HG03039 (cell line): ENCODE measurements around the gene SDF4.

Source experiments
- ATAC-seq: cut with Tn5 transposase; IDR thresholded peaks from one replicate; pipeline ENCODE4 v1.9.1; 2021; ENCODE audit warnings: mild to moderate bottlenecking, moderate library complexity; ENCODE audit not compliant: unreplicated experiment

The SDF4 gene

DNA sequence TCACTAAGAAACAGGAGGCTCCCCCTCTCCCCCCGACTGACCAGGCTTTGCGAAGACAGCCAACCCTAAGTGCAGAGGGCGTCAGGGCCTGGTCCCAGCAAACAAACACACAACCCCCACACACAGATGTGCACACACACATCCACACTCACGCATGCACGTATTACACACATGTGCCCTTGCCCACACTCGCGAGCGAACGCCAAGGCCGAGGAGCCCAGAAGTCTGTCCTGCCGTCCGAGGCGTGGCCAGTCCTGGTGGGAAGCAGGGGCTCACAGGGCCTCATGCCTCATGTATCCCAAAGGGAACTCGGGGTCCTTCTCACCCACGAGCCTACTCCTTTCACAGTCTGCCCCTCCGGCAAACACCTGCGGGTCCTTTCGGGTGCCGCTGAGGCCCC is 2.0 kb downstream of the SDF4 start:
- ATAC-seq = no peak

DNA sequence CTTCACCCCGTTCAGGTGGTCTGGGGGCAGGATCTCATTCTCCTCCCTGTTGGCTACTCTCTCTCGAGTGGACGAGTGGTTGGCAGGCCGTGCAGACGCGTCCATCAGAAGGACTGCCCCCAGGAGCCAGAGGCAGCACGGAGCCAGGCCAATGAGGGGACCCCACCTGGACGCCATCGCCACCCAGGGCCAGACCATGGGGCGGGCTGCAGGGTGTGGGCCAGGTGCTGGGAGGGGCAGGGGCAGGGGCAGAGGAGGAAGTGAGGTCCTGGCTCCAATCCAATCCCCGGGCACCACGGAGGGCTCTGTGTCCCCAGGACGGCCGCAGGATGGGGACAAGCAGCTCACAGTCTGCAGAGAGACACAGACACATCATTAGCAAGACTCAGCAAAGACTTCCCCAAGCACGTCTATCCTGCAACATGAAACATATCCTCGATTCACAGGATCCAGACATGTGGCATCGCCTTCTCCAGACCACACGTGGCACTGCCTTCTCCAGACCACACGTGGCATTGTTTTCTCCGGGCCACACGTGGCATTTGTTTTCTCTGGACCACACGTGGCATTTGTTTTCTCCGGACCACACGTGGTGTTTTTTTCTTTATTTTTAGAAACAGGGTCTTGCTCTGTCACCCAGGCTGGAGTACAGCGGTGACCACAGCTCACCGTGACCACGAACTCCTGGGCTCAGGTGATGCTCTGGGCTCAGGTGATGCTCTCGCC is 3.0 kb downstream of the SDF4 start:
- no peak for ATAC-seq

DNA sequence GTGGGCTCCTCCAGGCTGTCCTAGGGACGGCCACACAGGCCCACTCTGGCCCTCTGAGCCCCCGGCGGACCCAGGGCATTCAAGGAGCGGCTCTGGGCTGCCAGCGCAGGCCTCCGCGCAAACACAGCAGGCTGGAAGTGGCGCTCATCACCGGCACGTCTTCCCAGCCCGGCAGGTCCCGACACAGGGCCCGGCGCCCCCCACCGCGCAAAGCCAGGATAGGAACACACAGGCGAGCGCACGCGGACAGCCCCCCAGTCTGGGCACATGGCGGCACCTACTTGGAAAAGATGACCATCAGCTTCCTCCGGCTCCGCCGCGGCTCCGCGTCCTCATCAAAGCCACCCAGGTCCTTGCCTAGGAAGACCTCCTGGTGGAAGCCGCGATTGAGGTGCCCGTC is 3.6 kb downstream of the SDF4 start:
- ATAC-seq = no peak

DNA sequence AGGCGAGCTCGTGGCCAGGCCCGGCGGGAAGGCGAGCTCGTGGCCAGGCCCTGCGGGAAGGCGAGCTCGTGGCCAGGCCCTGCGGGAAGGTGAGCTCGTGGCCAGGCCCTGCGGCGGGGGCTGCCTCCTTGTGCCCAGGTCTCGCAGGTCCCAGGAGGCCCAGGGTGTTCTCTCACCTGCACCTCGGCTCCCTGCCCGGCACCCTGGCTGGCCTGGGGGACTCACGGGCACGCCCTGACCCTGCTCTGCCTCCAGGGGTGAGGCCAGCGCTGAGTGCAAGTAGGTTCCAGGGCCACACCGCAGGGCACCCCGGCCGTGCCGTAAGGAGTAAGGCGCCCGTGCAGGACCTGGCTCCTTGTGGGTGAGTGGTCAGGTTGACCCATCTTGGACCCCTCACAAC is 4.4 kb downstream of the SDF4 start:
- no peak for ATAC-seq

DNA sequence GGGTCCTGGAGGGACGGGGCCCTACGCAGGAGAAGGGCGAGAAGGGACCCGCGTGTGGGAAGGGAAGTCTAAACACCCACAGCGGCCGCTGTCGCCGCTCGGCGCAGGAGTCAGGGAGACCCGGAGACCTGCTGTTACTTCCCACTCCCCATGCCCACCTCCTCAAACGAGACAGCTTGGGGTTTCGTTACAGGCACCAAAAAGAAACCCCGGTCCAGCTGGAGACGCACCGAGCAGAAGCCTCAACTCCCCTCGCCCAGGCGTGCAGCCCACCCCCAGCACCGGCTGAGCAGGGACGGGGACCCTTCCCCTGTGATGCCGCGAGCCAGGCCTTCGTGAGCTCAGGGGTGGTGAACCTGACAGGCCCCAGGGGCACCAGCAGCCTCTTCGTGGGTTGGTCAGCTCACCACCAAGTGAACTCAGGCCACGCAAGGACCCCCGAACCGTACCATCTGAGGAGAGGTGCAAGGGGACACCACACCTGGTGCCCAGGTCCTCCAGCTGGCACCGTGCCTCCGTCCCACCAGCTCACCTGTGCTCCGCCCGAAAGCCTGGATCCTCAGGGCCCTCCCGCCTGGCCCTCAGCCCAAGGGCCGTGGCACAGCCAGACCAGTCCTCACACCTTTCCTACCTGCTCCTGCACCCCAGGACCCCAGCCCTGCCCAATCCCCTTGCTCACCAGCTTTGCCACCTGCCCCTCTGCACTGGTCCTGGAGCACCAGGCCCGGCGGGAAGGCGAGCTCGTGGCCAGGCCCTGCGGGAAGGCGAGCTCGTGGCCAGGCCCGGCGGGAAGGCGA is 5.0 kb downstream of the SDF4 start:
- ATAC-seq = no peak

DNA sequence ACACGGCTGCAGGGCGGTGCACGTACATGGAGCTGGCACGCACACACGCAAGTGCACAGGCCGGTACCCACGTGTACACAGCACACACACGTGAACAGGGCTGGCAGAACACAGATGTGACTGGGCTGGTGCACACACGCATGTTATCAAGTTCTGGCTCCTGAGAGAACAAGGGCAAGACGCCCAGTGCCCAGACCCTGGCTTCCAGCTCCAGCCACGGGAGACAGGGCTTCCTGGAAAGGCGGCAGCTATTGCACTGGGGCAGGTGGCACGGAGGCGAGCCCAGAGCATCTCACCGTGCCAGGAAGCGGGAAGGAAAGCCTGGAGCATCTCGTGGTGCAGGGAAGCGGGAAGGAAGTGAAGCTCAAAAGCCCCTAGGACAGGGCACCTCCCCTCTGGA is 5.9 kb downstream of the SDF4 start:
- ATAC-seq = no peak

DNA sequence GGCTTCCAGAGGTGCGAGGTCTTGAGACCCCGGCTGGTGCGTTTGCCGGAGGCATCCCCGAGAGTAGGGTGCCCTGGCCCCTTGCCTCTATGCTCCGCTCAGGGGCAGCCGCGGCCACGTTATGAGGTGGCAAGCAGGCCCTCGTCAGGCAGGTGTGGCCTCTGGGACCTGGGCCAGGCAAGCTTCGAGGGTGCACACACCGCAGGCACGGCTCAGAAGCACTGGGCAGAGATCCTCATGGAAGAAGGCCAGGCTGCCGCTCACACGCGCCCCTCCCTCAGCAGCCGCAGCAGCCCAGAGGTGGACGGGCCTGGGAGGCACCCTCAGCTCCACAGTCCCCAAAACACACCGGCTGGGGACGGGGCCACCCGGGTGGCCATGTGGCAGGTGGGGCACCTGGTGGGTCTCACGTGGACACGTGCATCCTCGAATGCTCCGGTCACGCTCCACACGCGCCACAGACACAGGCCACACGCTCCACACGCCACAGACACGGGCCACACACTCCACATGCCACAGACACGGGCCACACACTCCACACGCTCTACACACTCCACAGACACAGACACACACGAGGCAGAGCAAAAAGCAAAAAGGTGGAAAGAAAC is 6.5 kb downstream of the SDF4 start:
- ATAC-seq = no peak

DNA sequence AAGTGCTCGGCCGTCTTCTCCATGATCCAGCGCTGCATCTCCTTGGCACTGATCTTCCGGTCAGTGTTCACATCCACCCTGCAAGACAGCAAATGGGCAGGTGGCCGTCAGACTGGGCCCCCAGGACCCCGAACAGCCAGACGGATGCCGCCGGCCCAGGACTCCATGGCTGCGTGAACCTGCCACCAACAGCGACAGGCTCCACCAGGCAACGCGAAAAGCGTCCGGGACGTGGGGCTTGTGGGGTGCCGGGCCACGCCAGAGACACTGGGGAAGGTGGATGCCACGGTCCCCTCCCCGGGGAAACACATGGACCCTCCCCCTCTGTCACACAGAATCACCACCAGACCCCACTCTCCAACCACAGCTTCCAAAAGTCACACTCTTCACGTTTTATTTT is 7.9 kb downstream of the SDF4 start:
- ATAC-seq = no peak

DNA sequence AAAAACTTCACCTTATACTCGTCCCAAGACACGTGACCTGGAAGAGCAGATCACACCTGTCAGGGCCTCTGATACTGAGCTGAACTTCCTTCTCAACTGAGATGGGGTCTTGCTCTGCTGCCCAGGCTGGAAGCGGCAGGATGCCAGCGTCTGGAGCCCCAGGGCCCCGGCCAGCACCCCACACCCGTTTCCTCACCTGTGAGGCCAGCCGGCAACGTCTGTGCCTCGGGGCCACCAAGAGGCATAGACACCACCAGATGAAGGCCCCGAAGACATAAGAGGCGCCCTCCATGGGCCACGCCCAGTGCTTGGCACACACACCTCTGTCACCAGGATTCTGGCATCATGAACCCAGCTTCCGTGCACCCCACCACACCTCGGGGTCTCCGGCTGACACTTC is 8.5 kb downstream of the SDF4 start:
- ATAC-seq = no peak

DNA sequence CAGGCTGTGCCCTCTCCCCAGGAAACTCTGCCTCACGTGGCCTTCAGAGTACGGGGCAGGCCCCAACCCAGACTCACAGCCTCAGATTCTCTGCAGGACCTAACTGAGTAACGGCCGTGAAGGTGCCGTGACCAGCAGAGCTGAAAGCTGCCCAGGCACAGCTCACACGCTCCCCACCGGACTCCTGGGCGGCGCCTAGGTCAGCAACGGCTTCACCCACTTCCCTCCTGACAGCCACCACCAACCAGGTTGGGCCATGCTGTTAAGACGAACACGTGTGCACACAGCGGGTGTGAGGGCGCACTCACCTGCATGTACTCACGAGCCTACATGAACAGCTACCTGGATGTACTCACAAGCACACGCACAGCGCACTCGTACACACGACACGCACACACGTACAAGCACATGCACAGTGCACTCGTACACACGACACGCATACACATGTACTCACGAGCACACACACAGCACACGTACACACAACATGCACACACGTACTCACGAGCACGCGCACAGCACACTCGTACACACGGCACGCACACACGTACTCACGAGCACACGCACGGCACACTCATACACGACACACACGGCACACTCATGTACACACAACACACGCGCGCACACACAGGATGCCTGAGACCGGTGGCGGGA is 9.1 kb downstream of the SDF4 start:
- no peak for ATAC-seq

DNA sequence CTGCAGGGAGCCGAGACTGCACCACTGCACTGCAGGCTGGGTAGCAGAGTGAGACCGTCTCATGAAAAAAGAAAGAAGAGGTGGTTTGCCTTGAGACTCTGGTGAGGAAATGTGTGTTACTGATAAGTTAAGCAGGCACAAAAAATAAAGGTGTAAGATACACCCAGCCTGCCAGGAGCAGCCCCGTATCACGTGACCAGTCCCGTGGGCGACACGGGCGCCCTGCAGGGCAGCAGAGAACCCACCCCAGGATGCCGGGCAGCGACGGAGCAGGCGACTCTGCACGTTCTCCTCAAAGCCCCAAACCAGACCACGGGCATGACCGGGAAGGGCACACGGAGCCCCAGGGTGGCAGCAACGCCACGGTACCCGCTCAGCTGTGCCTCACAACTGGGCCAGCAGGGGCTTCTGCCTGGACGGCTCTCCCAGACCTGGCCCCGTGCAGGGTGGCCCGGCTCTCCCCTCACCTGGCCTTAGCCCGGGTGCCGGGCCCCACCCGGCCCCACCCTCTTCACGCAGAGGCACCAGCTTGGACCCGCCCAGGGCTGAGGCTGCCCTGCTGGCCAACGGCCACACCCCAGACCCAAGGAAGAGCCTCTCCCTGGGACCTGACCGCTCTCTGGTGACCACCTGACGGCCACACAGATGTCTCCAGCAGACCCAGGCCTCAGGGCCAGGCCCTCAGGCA is 9.8 kb downstream of the SDF4 start:
- no peak for ATAC-seq

DNA sequence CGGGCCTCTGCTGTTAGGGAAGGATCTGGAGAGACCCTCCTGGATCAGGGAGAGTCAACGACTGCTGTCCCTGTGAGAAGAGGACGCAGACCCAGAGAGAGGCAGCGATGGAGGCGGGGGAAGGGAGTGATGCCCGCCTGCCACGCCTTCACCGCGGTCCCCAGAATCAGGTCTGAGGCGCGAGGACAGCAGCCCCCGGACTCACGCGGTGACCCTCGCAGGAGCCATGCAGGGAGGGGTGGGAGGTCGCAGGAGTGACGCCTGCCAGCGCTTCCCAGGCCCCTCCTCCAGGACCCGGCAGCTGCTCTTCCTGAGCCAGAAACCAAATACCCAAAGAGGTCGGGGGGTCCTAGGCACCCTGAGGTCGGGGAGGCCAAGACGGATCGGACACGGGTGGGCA is 11.6 kb downstream of the SDF4 start:
- no peak for ATAC-seq

DNA sequence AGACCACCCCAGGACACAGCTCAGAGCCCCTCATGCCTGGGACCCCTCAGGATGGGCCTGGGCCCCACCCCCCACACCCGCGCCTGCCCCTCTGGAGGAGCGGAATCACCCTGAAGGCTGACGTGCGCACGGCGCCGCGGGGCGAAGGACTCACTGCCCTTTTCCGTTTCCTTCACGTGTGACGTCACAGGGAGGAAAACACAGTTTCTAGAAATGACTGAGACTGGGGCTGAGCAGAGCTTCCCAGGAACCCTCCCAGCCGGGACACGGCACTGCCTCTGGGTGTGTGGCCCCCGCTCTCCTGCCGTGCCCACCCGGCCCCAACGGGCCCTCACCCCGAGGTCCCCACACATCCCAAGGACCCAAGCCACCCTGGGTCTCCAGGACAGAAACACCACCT is 12.5 kb downstream of the SDF4 start:
- ATAC-seq = no peak

DNA sequence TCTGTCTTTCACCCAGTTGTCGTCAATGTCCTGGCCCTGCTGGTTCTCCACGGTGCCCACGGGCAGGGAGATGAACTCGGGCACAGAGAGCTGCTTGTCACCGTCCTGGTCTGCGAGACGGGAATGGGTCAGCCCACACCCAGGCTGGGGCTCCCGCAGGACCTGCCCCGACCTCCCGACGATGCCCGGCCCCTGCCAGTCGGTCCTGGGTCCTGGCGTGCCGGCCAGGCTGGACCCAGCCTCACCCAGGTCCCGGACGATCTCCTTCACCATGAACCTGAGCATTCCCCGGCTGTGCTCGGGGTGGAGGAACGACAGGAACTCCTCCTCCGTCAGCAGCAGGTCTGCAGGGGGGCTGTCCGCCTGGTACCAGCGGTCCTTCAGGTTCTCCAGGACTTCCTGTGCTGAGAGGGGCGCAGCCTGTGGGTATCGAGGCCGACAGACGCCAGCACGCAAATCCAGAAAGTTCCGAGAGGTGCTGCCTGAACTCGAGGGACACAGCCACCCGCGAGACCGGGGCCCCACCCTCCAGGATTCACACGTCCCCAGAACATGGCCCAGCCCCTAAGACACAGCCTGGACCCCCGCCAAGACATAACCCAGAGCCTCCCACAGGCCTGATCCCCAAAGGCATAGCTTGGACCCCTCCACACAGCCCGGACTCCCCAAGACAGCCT is 13.1 kb downstream of the SDF4 start:
- ATAC-seq = no peak

DNA sequence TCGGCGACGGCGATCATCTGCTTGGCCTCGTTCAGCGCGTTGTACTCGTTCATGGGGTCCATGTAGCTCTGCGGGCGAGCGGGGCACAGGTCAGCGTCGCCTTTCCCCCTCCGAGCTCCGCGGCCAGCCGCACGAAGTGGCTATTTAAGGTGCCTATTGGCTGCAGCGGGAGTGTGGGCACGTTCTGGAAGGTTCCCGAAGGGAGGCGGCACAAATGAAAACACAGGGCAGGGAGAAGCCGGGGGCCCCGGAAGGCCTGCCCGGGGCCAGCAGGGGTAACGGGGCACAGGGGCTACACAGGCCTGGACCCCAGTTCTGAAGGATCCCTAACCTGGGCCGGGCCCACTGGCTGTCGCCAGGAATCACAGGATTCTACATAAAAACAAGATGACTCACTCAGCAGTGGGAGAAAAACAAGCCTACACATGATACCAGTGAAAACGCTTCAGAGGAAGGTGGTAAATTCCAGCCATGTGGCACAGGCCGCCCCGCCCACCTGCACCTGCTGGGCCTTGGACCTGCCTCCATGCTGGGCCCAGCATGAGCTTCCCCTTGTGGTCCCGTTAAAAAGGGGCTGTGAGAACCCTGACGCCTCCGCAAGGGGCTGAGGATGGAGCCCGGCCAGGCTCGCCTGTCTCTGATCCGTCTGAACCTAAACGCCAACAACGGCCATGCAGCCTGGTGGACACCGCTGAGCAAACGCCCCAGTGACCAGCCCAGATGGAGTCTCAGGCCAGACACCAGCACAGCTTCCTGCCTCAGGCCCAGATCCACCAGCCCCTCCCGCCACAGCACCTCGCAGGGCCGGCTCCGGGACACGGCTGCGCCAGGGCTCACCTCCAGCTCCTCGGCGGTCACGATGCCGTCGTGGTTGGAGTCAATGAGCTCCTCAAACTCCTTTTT is 13.9 kb downstream of the SDF4 start:
- no peak for ATAC-seq

DNA sequence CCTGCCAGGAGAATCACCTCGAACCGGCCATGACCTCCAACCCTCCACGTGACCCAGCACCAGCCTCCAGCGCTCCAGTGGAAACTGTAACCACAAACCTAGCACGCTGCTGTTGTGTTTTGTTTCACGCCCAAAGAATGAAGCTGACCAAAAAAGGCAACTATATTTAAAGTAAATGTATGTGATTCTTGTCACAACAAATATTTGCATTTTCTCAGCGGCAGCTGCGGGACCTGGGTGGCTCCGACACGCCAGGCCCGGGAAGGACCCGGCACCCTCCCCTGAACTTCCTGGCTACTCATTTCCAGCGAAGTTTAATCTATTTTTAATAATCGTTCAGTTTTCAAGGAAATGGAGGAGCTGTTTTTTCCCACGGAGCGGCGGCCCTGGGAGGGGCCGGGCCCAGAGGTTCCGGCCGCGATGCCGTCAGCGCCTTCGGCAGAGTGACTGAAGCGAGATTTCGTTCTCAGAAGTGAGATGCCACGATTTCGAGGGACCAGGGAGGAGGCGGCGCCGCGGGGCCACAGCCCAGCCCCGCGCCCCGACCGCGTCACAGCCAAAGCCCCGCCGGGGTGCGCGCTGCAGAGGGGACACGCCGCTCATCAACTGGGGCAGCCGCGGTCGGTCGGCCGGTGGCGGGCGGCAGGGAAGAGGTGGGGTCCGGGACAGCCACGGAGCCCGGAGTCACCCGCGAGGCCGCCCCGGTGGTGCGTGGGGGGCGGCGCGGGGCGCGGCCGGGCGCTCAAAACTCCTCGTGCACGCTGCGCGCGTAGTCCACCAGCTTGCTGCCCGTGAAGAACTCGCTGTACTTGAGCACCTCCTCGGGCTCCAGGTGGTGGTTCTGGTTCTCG is 14.8 kb downstream of the SDF4 start:
- ATAC-seq = no peak

DNA sequence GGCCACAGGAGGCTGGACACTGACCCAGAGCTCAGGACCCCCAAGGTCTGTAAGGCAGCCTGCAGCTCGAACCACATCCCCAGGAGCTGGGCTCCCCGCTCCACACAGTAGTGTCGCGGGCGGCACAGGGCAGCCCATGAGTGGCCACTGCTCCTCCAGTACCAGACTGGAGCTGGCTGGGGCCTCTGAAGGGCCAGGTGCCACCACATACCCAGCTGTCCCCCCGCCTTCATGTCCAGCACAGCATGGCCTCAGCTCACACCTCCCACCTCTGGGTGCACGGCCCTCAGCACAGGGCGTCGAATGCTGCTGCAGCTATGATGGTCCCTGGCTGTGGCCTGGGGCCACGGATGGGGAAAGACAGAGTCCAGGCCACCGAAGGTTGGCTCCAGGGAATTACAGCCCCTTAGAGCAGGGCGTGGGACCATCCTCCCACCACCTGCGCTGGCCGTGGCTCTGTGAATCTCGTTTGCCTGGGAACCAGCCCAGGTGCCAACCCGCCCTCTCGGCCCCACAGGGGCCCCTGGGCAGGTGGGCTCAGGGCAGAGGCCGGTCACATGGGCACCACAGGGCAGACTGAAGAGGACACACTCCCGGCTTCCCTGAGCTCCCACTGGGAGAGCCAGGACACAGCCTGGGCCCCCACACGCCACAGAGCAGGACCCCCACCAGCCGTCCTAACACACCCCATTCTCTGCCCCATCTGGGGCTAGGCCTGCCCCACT is 15.8 kb downstream of the SDF4 start:
- ATAC-seq = no peak

DNA sequence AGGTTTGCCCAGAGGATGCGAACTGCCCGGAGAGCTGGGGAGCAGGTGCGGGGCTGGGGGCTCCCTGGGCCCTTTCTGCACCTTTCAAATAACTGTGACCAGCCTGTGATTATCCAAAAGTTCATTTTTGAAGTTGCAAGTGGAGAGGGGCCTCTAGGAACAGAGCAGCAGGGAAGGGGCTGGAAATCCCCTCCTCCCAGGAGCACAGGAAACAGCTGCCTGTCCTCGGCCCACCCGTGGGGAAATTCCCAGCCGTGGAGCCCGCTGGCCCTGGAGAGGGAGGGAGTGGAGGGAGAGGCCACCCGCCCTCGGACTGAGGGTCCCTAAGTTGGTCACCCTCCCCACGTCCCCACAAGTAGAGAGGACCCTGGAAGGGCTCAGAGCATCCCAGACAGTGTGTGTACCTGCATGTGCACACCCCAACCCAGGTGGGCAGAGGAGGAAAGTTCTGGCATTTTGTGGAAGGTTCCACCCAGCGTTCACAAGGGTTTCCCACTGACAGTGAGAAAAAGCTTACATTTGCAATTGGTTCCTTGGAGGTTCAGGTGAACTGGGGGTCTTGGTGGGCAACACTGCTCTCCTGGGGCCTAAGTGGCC is 16.6 kb downstream of the SDF4 start:
- no peak for ATAC-seq
